ENCODE results near the gene RABGGTA.
"Not testable (repeated sequence)": the region's sequence is repeated elsewhere in the genome, so short reads cannot be mapped to it uniquely, and the experiment has no call there.

RABGGTA gene

GRCh38 chr14:24240110-24240918, 31.1 kb downstream of the RABGGTA start:
- no peak for DNase-seq (ENCODE audit: low spot score)

GRCh38 chr14:24238527-24239037, 32.8 kb downstream of the RABGGTA start:
- no peak for DNase-seq (ENCODE audit: low spot score)

- no peak for DNase-seq (ENCODE audit: low spot score)
These were observed 33.3 kb downstream of the RABGGTA start for GRCh38 chr14:24238123-24238522.

- DNase-seq (ENCODE audit: low spot score) = no peak
These were observed 33.9 kb downstream of the RABGGTA start for GRCh38 chr14:24237463-24237955.

GRCh38 chr14:24236689-24237462, 34.5 kb downstream of the RABGGTA start:
- no peak for DNase-seq (ENCODE audit: low spot score)

GRCh38 chr14:24235804-24236688, 35.4 kb downstream of the RABGGTA start:
- no peak for DNase-seq (ENCODE audit: low spot score)

- DNase-seq (ENCODE audit: low spot score) = no peak
These were observed 37.0 kb downstream of the RABGGTA start for GRCh38 chr14:24234095-24235005.

- no peak for DNase-seq (ENCODE audit: low spot score)
These were observed 37.9 kb downstream of the RABGGTA start for GRCh38 chr14:24233538-24233866.

GRCh38 chr14:24232645-24233537, 38.5 kb downstream of the RABGGTA start, which contains the start of gene GMPR2:
GMPR2 (plus strand) TSS chr14:24232929; CDS start chr14:24233254, 325 bp downstream.
- no peak for DNase-seq (ENCODE audit: low spot score)

- peak; percentile 90 for DNase-seq (ENCODE audit: low spot score)
These were observed 39.2 kb downstream of the RABGGTA start, which contains the start of gene NEDD8 for GRCh38 chr14:24232121-24232644. NEDD8 (minus strand) TSS chr14:24232367; CDS start chr14:24232267, 100 bp downstream.

- peak; percentile 47 for DNase-seq (ENCODE audit: low spot score)
These were observed 39.9 kb downstream of the RABGGTA start for GRCh38 chr14:24231263-24232120.

GRCh38 chr14:24228902-24229301, 42.5 kb downstream of the RABGGTA start:
- no peak for DNase-seq (ENCODE audit: low spot score)

- DNase-seq (ENCODE audit: low spot score) = no peak
These were observed 44.9 kb downstream of the RABGGTA start for GRCh38 chr14:24226473-24226872.

- no peak for DNase-seq (ENCODE audit: low spot score)
These were observed 46.8 kb downstream of the RABGGTA start for GRCh38 chr14:24224618-24225071.

- not testable (repeated sequence) for DNase-seq (ENCODE audit: low spot score)
These were observed 48.4 kb downstream of the RABGGTA start for GRCh38 chr14:24222987-24223386.

- DNase-seq (ENCODE audit: low spot score) = no peak
These were observed 51.9 kb downstream of the RABGGTA start for GRCh38 chr14:24219521-24219920.

- no peak for DNase-seq (ENCODE audit: low spot score)
These were observed 52.3 kb downstream of the RABGGTA start for GRCh38 chr14:24219080-24219479.

- not testable (repeated sequence) for DNase-seq (ENCODE audit: low spot score)
These were observed 54.5 kb downstream of the RABGGTA start for GRCh38 chr14:24216876-24217275.

All from NAMALWA (cell line).